SK-N-SH (cell line): ENCODE measurements around the gene MYO16. TPM values are rescaled to one million over a fixed set of nuclear protein-coding genes. Genes with fewer than 3 reads are reported as not detected.

ENCODE experiments used
- CTCF ChIA-PET: fragments of 300-600, 350-600 bp; formaldehyde crosslinking; extraction: SDS; loops from one replicate; lab custom pipeline; 2021; lab: Yijun Ruan, JAX
- POLR2A ChIA-PET: fragments of 350-600 bp; sonication (Branson Sonifier 250); formaldehyde crosslinking; extraction: SDS; loops from one replicate; lab custom pipeline; 2020; ENCODE audit warnings: antibody characterized with exemption, inconsistent platforms; lab: Yijun Ruan, JAX
- DNase-seq: peaks from one replicate; pipeline ENCODE4 v3.0.0; 2012
- H2AFZ ChIP-seq: fragments of 200-600 bp; sonication (generic); 2 replicates; pipeline ENCODE4 v1.8.1; 2016; ENCODE audit warnings: antibody characterized with exemption, mild to moderate bottlenecking, low read depth
- H3F3A ChIP-seq: fragments of 200-600 bp; sonication (generic); replicated peaks from 2 replicates; pipeline ENCODE3; 2016; ENCODE audit warnings: antibody characterized with exemption, mild to moderate bottlenecking; ENCODE audit not compliant: insufficient read depth
- H3K27ac ChIP-seq, 2 experiments: fragments of 200-500 bp in 1 of 2; fragments of 200-600 bp in 1 of 2; sonication (Bioruptor generic) in 1 of 2; sonication (generic), shearing (Covaris generic) in 1 of 2; 2 replicates each; pipeline versions ENCODE4 v1.5.1 to v1.6.1; 2014 to 2016; ENCODE audit warnings: low read depth in 2 of 2, inconsistent platforms in 1 of 2, low read length in 1 of 2, mild to moderate bottlenecking in 1 of 2, mixed read lengths in 1 of 2
- H3K27me3 ChIP-seq: fragments of 200-600 bp; sonication (generic), shearing (Covaris generic); 2 replicates; pipeline ENCODE4 v1.6.1; 2016; ENCODE audit warnings: mixed run types; ENCODE audit not compliant: insufficient read depth
- H3K36me3 ChIP-seq, 2 experiments: fragments of 200-500 bp in 1 of 2; fragments of 200-600 bp in 1 of 2; sonication (Bioruptor generic) in 1 of 2; sonication (generic) in 1 of 2; replicated peaks in 1 of 2; 2 replicates each; pipeline versions ENCODE3 to v1.5.1; 2014 to 2016; ENCODE audit warnings: low read length in 1 of 2, mild to moderate bottlenecking in 1 of 2; ENCODE audit not compliant: insufficient read depth in 2 of 2, control insufficient read depth in 1 of 2
- H3K4me1 ChIP-seq, 2 experiments: fragments of 200-500 bp in 1 of 2; fragments of 200-600 bp in 1 of 2; sonication (Bioruptor generic) in 1 of 2; sonication (generic), shearing (Covaris generic) in 1 of 2; 2 replicates each; pipeline versions ENCODE4 v1.5.1 to v1.6.1; 2014 to 2016; ENCODE audit warnings: low read depth in 1 of 2, low read length in 1 of 2, mixed run types in 1 of 2; ENCODE audit not compliant: insufficient read depth in 2 of 2, control insufficient read depth in 1 of 2
- H3K4me2 ChIP-seq: fragments of 200-600 bp; sonication (generic), shearing (Covaris generic); 2 replicates; pipeline ENCODE4 v1.6.1; 2017; ENCODE audit warnings: mixed run types
- H3K4me3 ChIP-seq, 2 experiments: fragments of 200-500 bp in 1 of 2; fragments of 200-600 bp in 1 of 2; sonication (Bioruptor generic) in 1 of 2; sonication (generic), shearing (Covaris generic) in 1 of 2; 2 replicates each; pipeline versions ENCODE4 v1.5.1 to v1.8.1; 2014 to 2016; ENCODE audit warnings: low read depth in 2 of 2, inconsistent platforms in 1 of 2, low read length in 1 of 2, mild to moderate bottlenecking in 1 of 2, mixed read lengths in 1 of 2, moderate library complexity in 1 of 2
- H3K79me2 ChIP-seq: fragments of 200-600 bp; sonication (generic); 2 replicates; pipeline ENCODE4 v1.8.1; 2017; ENCODE audit warnings: mild to moderate bottlenecking; ENCODE audit not compliant: insufficient read depth
- H3K9ac ChIP-seq: fragments of 200-600 bp; sonication (generic); 2 replicates; pipeline ENCODE4 v1.6.1; 2017; ENCODE audit warnings: mixed run types
- H3K9me2 ChIP-seq: fragments of 200-600 bp; sonication (generic); 2 replicates; pipeline ENCODE4 v1.6.1; 2017; ENCODE audit warnings: mixed run types
- H3K9me3 ChIP-seq: fragments of 200-600 bp; sonication (generic); 2 replicates; pipeline ENCODE4 v1.6.1; 2017; ENCODE audit warnings: mixed run types, mild to moderate bottlenecking, moderate library complexity
- H4K20me1 ChIP-seq: fragments of 200-600 bp; sonication (generic); 2 replicates; pipeline ENCODE4 v1.6.1; 2017; ENCODE audit warnings: mild to moderate bottlenecking, mixed run types; ENCODE audit not compliant: insufficient read depth
- CHD2 ChIP-seq: fragments of 150-350 bp; IDR thresholded peaks from 2 replicates; pipeline ENCODE4 v1.6.1; 2018; ENCODE audit warnings: low read length; ENCODE audit not compliant: partially characterized antibody
- CTCF ChIP-seq: fragments of 200-600 bp; sonication (generic); IDR thresholded peaks from 2 replicates; pipeline ENCODE4 v1.6.1; 2017; ENCODE audit warnings: antibody characterized with exemption, mild to moderate bottlenecking, moderate library complexity
- EP300 ChIP-seq, 2 experiments: IDR thresholded peaks; 2 replicates each; pipeline versions ENCODE4 v1.4.0 to v1.6.1; 2012; ENCODE audit warnings: borderline replicate concordance in 1 of 2, low read depth in 1 of 2, low read length in 1 of 2
- EZH2phosphoT487 ChIP-seq: fragments of 200-600 bp; sonication (generic); IDR thresholded peaks from 2 replicates; pipeline ENCODE4 v1.6.1; 2017; ENCODE audit warnings: low read depth, mixed run types, mild to moderate bottlenecking, antibody characterized with exemption, moderate library complexity, borderline replicate concordance
- FOSL2 ChIP-seq: IDR thresholded peaks from 2 replicates; pipeline ENCODE4 v1.4.0; 2012; ENCODE audit warnings: low read depth, mild to moderate bottlenecking, moderate library complexity, borderline replicate concordance
- FOXJ3 ChIP-seq: sonication (generic); formaldehyde crosslinking; IDR thresholded peaks from 2 replicates; pipeline ENCODE4 v1.5.1; 2020; ENCODE audit warnings: mild to moderate bottlenecking, missing genetic modification reagents
- FOXM1 ChIP-seq: IDR thresholded peaks from 2 replicates; pipeline ENCODE4 v1.4.0; 2012; ENCODE audit warnings: low read depth, mild to moderate bottlenecking
- GABPA ChIP-seq: IDR thresholded peaks from 2 replicates; pipeline ENCODE4 v1.4.0; 2012; ENCODE audit warnings: low read depth, mild to moderate bottlenecking
- GATA2 ChIP-seq: sonication (generic); formaldehyde crosslinking; IDR thresholded peaks from 2 replicates; pipeline ENCODE4 v1.5.0; 2020; ENCODE audit warnings: mild to moderate bottlenecking, missing genetic modification reagents
- JUND ChIP-seq: IDR thresholded peaks from 2 replicates; pipeline ENCODE4 v1.4.0; 2012
- MAX ChIP-seq: IDR thresholded peaks from 2 replicates; pipeline ENCODE4 v1.4.0; 2012; ENCODE audit warnings: low read depth
- MXI1 ChIP-seq: IDR thresholded peaks from 2 replicates; pipeline ENCODE4 v1.6.1; 2012; ENCODE audit warnings: mild to moderate bottlenecking, low read depth, low read length, improper control_type of control experiment
- RCOR1 ChIP-seq: fragments of 150-350 bp; IDR thresholded peaks from 2 replicates; pipeline ENCODE4 v1.6.1; 2017; ENCODE audit warnings: antibody characterized with exemption, low read length
- RFX5 ChIP-seq: IDR thresholded peaks from 2 replicates; pipeline ENCODE4 v1.6.1; 2012; ENCODE audit warnings: mild to moderate bottlenecking, improper control_type of control experiment, low read length
- RXRA ChIP-seq: IDR thresholded peaks from 2 replicates; pipeline ENCODE4 v1.4.0; 2012; ENCODE audit warnings: low read depth, mild to moderate bottlenecking, borderline replicate concordance
- SIN3A ChIP-seq: IDR thresholded peaks from 2 replicates; pipeline ENCODE4 v1.6.1; 2012; ENCODE audit warnings: low read depth, mild to moderate bottlenecking, low read length, moderate library complexity, borderline replicate concordance
- SMC3 ChIP-seq: IDR thresholded peaks from 2 replicates; pipeline ENCODE4 v1.6.1; 2012; ENCODE audit warnings: low read depth, low read length, improper control_type of control experiment
- TCF12 ChIP-seq: IDR thresholded peaks from 2 replicates; pipeline ENCODE4 v1.4.0; 2012
- USF2 ChIP-seq: fragments of 150-350 bp; IDR thresholded peaks from 2 replicates; pipeline ENCODE4 v1.6.1; 2017; ENCODE audit warnings: antibody characterized with exemption, low read length, low read depth, borderline replicate concordance
- YY1 ChIP-seq: IDR thresholded peaks from 2 replicates; pipeline ENCODE4 v1.4.0; 2012; ENCODE audit warnings: low read depth, mild to moderate bottlenecking
- ZBTB33 ChIP-seq: IDR thresholded peaks from 2 replicates; pipeline ENCODE4 v1.4.0; 2012; ENCODE audit warnings: low read depth, borderline replicate concordance
- WGBS: methylation state at CpG from one replicate; pipeline ENCODE4 v1.1.6; 2017; ENCODE audit warnings: low lambda C conversion rate; 5-methylcytosine and 5-hydroxymethylcytosine counted together
- polyA plus RNA-seq, 3 experiments: library from polyadenylated mRNA; depleted of rRNA; stranded (reverse); fragments of >200 nt; gene quantifications; 2 replicates each; pipeline ENCODE4 v1.2.3, GENCODE V29; 2012
- TF ChIP-seq, protein P1 (sequence below): fragments of 150-350 bp; IDR thresholded peaks from 2 replicates; pipeline ENCODE4 v1.6.1; 2016; ENCODE audit warnings: mild to moderate bottlenecking, low read depth, low read length
- TF ChIP-seq, protein P2 (sequence below): IDR thresholded peaks from 2 replicates; pipeline ENCODE4 v1.4.0; 2012; ENCODE audit warnings: low read depth, borderline replicate concordance
- TF ChIP-seq, protein P3 (sequence below): IDR thresholded peaks from 2 replicates; pipeline ENCODE4; 2012

MYO16 gene
- polyA plus RNA-seq, 1 of the 3 experiments (the other 2 are of a cell fraction) = 0.07 TPM

GRCh38 chr13:109256866-109257760, 627.7 kb downstream of the MYO16 start:
- H3K27ac ChIP-seq = peak overlapping the region; percentile 50 to 65
- peak overlapping the region; percentile 1; the same call in 1 of the 2 replicates for H3K9ac ChIP-seq
- POLR2A ChIA-PET = no interaction called here
- peaks cover 12% of the 10 kb centered on the region for H3F3A ChIP-seq
- no peaks in the 10 kb centered on the region for H3K36me3 ChIP-seq
- no peaks in the 10 kb centered on the region for H3K27me3 ChIP-seq
- H3K79me2 ChIP-seq = no peaks in the 10 kb centered on the region
- no peak for DNase-seq
- WGBS = 6% methylated on average over 3 of the region's 3 CpGs
- H4K20me1 ChIP-seq = no peaks in the 10 kb centered on the region
- H2AFZ ChIP-seq = peak overlapping the region; percentile 24; the same call in 1 of the 2 replicates
- H3K4me2 ChIP-seq = no peak overlapping the region
- no peak overlapping the region for H3K4me3 ChIP-seq
- H3K9me3 ChIP-seq = no peaks in the 10 kb centered on the region
- H3K9me2 ChIP-seq = no peaks in the 10 kb centered on the region; the same call in 1 of the 2 replicates
- peaks cover 0 to 5% of the 10 kb centered on the region in 2 experiments; a peak in 1 of 4 replicates for H3K4me1 ChIP-seq
- CTCF ChIA-PET = no interaction called here
- TF ChIP-seq EZH2phosphoT487 (no peak), SMC3 (no peak), RFX5 (no peak), YY1 (no peak; the same call in 1 of the 2 replicates), CHD2 (no peak), MAX (peak; percentile 85), EP300 (IDR thresholded peaks at IDR 0.05; ENCODE audit: borderline replicate concordance in 1 of 2, low read depth in 1 of 2, low read length in 1 of 2) (peak in 1 of 2 experiments; percentile 72; a peak in 3 of 4 replicates), USF2 (no peak), GABPA (no peak), RXRA (no peak), GATA2 (CRISPR knock-in tag) (no peak), FOSL2 (peak; percentile 76; the same call in 1 of the 2 replicates), JUND (peak; percentile 70), SIN3A (peak; percentile 69; the same call in 1 of the 2 replicates), ZBTB33 (peak; percentile 54; the same call in 1 of the 2 replicates), RCOR1 (no peak), FOXM1 (0 out of 2 replicates have a peak, but pooled peaks have one; percentile 67), MXI1 (no peak), FOXJ3 (CRISPR knock-in tag) (no peak), CTCF (no peak), TCF12 (peak; percentile 85)
- TF ChIP-seq, protein P1, sequence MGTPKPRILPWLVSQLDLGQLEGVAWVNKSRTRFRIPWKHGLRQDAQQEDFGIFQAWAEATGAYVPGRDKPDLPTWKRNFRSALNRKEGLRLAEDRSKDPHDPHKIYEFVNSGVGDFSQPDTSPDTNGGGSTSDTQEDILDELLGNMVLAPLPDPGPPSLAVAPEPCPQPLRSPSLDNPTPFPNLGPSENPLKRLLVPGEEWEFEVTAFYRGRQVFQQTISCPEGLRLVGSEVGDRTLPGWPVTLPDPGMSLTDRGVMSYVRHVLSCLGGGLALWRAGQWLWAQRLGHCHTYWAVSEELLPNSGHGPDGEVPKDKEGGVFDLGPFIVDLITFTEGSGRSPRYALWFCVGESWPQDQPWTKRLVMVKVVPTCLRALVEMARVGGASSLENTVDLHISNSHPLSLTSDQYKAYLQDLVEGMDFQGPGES = no peak
- TF ChIP-seq, protein P2, sequence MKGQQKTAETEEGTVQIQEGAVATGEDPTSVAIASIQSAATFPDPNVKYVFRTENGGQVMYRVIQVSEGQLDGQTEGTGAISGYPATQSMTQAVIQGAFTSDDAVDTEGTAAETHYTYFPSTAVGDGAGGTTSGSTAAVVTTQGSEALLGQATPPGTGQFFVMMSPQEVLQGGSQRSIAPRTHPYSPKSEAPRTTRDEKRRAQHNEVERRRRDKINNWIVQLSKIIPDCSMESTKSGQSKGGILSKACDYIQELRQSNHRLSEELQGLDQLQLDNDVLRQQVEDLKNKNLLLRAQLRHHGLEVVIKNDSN = peak; percentile 58; the same call in 1 of the 2 replicates
- TF ChIP-seq, protein P3, sequence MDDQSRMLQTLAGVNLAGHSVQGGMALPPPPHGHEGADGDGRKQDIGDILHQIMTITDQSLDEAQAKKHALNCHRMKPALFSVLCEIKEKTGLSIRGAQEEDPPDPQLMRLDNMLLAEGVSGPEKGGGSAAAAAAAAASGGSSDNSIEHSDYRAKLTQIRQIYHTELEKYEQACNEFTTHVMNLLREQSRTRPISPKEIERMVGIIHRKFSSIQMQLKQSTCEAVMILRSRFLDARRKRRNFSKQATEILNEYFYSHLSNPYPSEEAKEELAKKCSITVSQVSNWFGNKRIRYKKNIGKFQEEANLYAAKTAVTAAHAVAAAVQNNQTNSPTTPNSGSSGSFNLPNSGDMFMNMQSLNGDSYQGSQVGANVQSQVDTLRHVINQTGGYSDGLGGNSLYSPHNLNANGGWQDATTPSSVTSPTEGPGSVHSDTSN = peak; percentile 80
